SU-DHL-6 (cell line): Measurements from ENCODE around the gene PKN2.

Experiments used
- H2AFZ ChIP-seq: fragments of 200-600 bp; sonication (generic); 2 replicates; pipeline ENCODE4 v1.6.1; 2014; ENCODE audit warnings: low read depth, mild to moderate bottlenecking, moderate library complexity, mixed read lengths, antibody characterized with exemption, low read length; ENCODE audit not compliant: severe bottlenecking
- H3F3A ChIP-seq: fragments of 200-600 bp; shearing (Covaris generic); 2 replicates; pipeline ENCODE4 v1.6.0; 2016; ENCODE audit warnings: antibody characterized with exemption, mild to moderate bottlenecking; ENCODE audit not compliant: insufficient read depth
- H3K27ac ChIP-seq: fragments of 200-600 bp; sonication (generic); 2 replicates; pipeline ENCODE4 v1.5.1; 2016; ENCODE audit warnings: low read depth, mild to moderate bottlenecking, low read length, moderate library complexity, mixed read lengths
- H3K27me3 ChIP-seq: fragments of 200-600 bp; sonication (generic), shearing (Covaris generic); 2 replicates; pipeline ENCODE4 v1.6.0; 2014; ENCODE audit warnings: mild to moderate bottlenecking, low read length
- H3K36me3 ChIP-seq: fragments of 200-600 bp; sonication (generic); 2 replicates; pipeline ENCODE4 v1.6.1; 2014; ENCODE audit warnings: mild to moderate bottlenecking, low read length, mixed read lengths
- H3K4me2 ChIP-seq: fragments of 300-600, 200-600 bp; shearing (Covaris generic), sonication (generic); 2 replicates; pipeline ENCODE4 v1.6.0; 2014; ENCODE audit warnings: low read length, low read depth, mild to moderate bottlenecking; ENCODE audit not compliant: poor library complexity, severe bottlenecking
- H3K4me3 ChIP-seq: fragments of 200-600 bp; sonication (generic); 2 replicates; pipeline ENCODE4 v1.5.1; 2014; ENCODE audit warnings: antibody characterized with exemption, low read length, mild to moderate bottlenecking, mixed read lengths; ENCODE audit not compliant: insufficient read depth, poor library complexity, severe bottlenecking
- H3K79me2 ChIP-seq: fragments of 200-600 bp; sonication (generic); 2 replicates; pipeline ENCODE4 v1.6.1; 2014; ENCODE audit warnings: mild to moderate bottlenecking, low read length, moderate library complexity; ENCODE audit not compliant: insufficient read depth
- H3K9ac ChIP-seq: fragments of 200-600 bp; sonication (generic); 2 replicates; pipeline ENCODE4 v1.7.0; 2014; ENCODE audit warnings: mild to moderate bottlenecking, low read length
- H3K9me2 ChIP-seq: fragments of 200-600 bp; sonication (generic); replicated peaks from 2 replicates; pipeline ENCODE4 v1.6.1; 2014; ENCODE audit warnings: low read length; ENCODE audit not compliant: insufficient read depth
- H3K9me3 ChIP-seq: fragments of 200-600 bp; sonication (generic); 2 replicates; pipeline ENCODE4 v1.6.1; 2014; ENCODE audit warnings: low read length, mixed read lengths; ENCODE audit not compliant: insufficient read depth
- H4K20me1 ChIP-seq: fragments of 200-600 bp; sonication (generic); 2 replicates; pipeline ENCODE4 v1.6.1; 2014; ENCODE audit warnings: low read depth, mild to moderate bottlenecking, antibody characterized with exemption, low read length, moderate library complexity, mixed read lengths
- EZH2phosphoT487 ChIP-seq: fragments of 200-600 bp; sonication (generic), shearing (Covaris generic); conservative IDR thresholded peaks from 2 replicates; pipeline ENCODE4 v1.6.1; 2018; ENCODE audit warnings: mild to moderate bottlenecking, antibody characterized with exemption, low read length, moderate library complexity, mixed read lengths
- TF ChIP-seq, protein P1 (sequence below): fragments of 200-600 bp; sonication (generic); IDR thresholded peaks from one replicate; pipeline ENCODE4 v1.5.1; 2017; ENCODE audit warnings: antibody characterized with exemption, mild to moderate bottlenecking, low read length, moderate library complexity; ENCODE audit not compliant: insufficient read depth, poor library complexity, severe bottlenecking

The PKN2 gene

DNA sequence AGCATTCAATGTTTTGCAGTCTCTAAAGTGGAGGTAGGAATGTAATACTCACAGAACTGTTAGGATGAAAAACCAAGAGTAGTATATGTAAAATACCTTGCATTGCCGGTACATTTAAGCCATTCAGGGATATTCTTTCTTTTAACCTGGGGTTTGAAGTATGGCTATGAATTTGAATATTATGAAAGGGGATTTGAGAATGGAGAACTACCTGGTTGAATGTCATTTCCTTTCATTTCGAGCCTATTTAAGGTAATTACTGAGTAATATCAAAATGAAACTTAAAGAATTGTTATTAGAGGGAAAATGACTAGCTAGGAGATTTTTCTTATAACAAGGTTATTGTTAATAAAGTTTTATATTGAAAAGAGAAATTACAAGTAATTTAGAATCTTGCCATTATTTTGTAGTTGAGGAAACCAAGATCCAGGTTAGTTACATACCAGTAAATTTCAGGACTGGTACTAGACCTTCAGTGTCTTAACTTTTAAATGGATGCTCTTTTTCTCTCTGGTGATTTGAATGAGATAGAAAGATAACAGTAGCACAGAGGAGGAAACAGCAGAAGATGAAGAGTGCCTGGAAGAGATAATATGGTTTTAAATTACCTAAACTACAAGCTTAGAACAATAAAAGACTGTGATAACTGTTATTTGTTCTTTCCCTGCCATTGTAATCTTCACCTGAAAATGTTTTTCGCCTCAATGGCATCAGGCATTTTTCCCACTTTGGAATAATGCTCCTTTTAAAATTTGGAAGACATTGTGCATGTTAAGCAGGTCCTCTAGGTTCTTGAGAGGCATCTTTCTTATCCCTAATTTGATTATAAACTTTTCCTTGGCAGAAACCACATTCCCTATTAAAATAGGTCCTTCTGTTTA lies 103.2 kb downstream of the PKN2 start:
- TF ChIP-seq EZH2phosphoT487, result no peak
- TF ChIP-seq, protein P1, sequence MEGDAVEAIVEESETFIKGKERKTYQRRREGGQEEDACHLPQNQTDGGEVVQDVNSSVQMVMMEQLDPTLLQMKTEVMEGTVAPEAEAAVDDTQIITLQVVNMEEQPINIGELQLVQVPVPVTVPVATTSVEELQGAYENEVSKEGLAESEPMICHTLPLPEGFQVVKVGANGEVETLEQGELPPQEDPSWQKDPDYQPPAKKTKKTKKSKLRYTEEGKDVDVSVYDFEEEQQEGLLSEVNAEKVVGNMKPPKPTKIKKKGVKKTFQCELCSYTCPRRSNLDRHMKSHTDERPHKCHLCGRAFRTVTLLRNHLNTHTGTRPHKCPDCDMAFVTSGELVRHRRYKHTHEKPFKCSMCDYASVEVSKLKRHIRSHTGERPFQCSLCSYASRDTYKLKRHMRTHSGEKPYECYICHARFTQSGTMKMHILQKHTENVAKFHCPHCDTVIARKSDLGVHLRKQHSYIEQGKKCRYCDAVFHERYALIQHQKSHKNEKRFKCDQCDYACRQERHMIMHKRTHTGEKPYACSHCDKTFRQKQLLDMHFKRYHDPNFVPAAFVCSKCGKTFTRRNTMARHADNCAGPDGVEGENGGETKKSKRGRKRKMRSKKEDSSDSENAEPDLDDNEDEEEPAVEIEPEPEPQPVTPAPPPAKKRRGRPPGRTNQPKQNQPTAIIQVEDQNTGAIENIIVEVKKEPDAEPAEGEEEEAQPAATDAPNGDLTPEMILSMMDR, result no peak
- Histone ChIP-seq H3K27me3 (no peaks in the 10 kb centered on the region), H3K27ac (no peak overlapping the region), H3K4me2 (no peak overlapping the region), H3F3A (no peaks in the 10 kb centered on the region; the same call in 1 of the 2 replicates), H3K9ac (no peak overlapping the region), H3K4me3 (no peak overlapping the region), H3K36me3 (peaks cover 19% of the 10 kb centered on the region; the same call in 1 of the 2 replicates), H3K79me2 (no peaks in the 10 kb centered on the region), H3K9me3 (no peaks in the 10 kb centered on the region), H3K9me2 (no peaks in the 10 kb centered on the region), H4K20me1 (no peaks in the 10 kb centered on the region), H2AFZ (no peak overlapping the region)

DNA sequence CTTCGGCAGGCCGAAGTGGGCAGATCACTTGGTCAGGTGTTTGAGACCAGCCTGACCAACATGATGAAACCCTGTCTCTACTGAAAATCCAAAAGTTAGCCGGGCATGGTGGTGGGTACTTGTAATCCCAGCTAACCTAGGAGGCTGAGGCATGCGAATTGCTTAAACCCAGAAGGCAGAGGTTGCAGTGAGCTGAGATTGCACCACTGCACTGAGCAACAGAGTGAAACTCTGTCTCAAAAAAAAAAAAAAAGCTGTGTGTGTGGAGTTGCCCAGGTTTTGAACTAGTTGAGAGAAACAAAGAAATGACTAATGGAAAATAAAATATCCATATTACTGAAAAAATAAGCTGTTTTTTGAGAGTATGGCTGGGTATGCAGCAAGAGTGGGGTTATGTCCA lies 107.1 kb downstream of the PKN2 start:
- no peaks in the 10 kb centered on the region for H4K20me1 ChIP-seq

DNA sequence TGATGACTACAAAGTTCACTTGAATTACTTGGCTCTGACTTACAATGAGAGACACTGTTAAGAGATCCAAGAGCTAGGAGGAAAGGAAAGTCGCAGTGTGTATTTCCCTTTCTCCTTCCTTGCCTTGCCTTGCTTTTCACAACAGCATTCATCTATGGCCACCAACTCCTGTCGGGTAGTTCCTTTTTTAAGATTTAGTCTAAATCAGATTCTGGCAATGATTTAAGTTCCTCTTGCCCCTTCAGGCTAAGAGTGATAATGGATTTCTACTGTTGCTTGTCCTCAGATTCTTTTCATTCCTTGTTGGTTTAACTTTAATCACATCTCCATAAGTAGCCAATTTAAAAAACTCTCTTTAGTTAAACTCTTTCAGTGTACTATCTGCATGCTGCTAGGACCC lies 115.4 kb downstream of the PKN2 start:
- no peak overlapping the region for H3K4me2 ChIP-seq
- H3F3A ChIP-seq, result 0 out of 2 replicates have a peak, but pooled peaks cover 7% of the 10 kb centered on the region
- H3K9me2 ChIP-seq, result no peaks in the 10 kb centered on the region
- H3K9me3 ChIP-seq, result no peaks in the 10 kb centered on the region
- TF ChIP-seq, protein P1, result no peak
- TF ChIP-seq EZH2phosphoT487, result no peak
- no peaks in the 10 kb centered on the region for H3K79me2 ChIP-seq
- H2AFZ ChIP-seq, result no peak overlapping the region
- H3K9ac ChIP-seq, result no peak overlapping the region
- H3K27ac ChIP-seq, result no peak overlapping the region
- H3K4me3 ChIP-seq, result no peak overlapping the region
- H4K20me1 ChIP-seq, result no peaks in the 10 kb centered on the region
- no peaks in the 10 kb centered on the region for H3K27me3 ChIP-seq
- H3K36me3 ChIP-seq, result peaks cover 14% of the 10 kb centered on the region

More for the DNA sequence above, 107.1 kb downstream of the PKN2 start:
- Histone ChIP-seq H3F3A (no peaks in the 10 kb centered on the region), H3K4me3 (no peak overlapping the region), H3K9me2 (no peaks in the 10 kb centered on the region), H3K27me3 (no peaks in the 10 kb centered on the region), H3K4me2 (no peak overlapping the region), H3K36me3 (peaks cover 20% of the 10 kb centered on the region; the same call in 1 of the 2 replicates), H3K79me2 (no peaks in the 10 kb centered on the region), H2AFZ (no peak overlapping the region), H3K27ac (no peak overlapping the region), H3K9ac (no peak overlapping the region), H3K9me3 (no peaks in the 10 kb centered on the region)
- no peak for TF ChIP-seq EZH2phosphoT487
- TF ChIP-seq, protein P1, result no peak
